HG02610 (cell line): Measurements from ENCODE around the gene CCDC15.

ENCODE experiments used
- ATAC-seq: cut with Tn5 transposase; IDR thresholded peaks from one replicate; pipeline ENCODE4 v1.9.1; 2021; ENCODE audit warnings: mild to moderate bottlenecking, moderate library complexity; ENCODE audit not compliant: unreplicated experiment

The CCDC15 gene

GRCh38 chr11:124953753-124954589 lies at the start of gene CCDC15:
Gene CCDC15, plus strand, starts transcription at chr11:124954202. Its CDS starts 531 bp downstream, at chr11:124954733.
- ATAC-seq = peak; percentile 99

- no peak for ATAC-seq
Observed at GRCh38 chr11:124915541-124916369, 38.2 kb upstream of the CCDC15 start.

GRCh38 chr11:124916370-124916710 lies 37.7 kb upstream of the CCDC15 start:
- ATAC-seq = no peak

GRCh38 chr11:124917115-124917637 lies 36.8 kb upstream of the CCDC15 start:
- ATAC-seq = no peak

- no peak for ATAC-seq
Observed at GRCh38 chr11:124918950-124919349, 35.1 kb upstream of the CCDC15 start, which contains the start of gene HEPN1. Gene HEPN1, plus strand, starts transcription at chr11:124919250.

GRCh38 chr11:124919898-124920297 lies 34.1 kb upstream of the CCDC15 start:
- no peak for ATAC-seq

- ATAC-seq = no peak
Observed at GRCh38 chr11:124920356-124920755, 33.6 kb upstream of the CCDC15 start.

GRCh38 chr11:124920870-124921609 lies 33.0 kb upstream of the CCDC15 start:
- no peak for ATAC-seq

GRCh38 chr11:124922831-124923230 lies 31.2 kb upstream of the CCDC15 start:
- ATAC-seq = no peak

- no peak for ATAC-seq
Observed at GRCh38 chr11:124923296-124923695, 30.7 kb upstream of the CCDC15 start.

GRCh38 chr11:124928942-124929665 lies 24.9 kb upstream of the CCDC15 start:
- no peak for ATAC-seq

GRCh38 chr11:124930799-124931198 lies 23.2 kb upstream of the CCDC15 start:
- ATAC-seq = no peak

GRCh38 chr11:124934862-124935547 lies 19.0 kb upstream of the CCDC15 start:
- no peak for ATAC-seq

GRCh38 chr11:124935548-124936514 lies 18.2 kb upstream of the CCDC15 start, which contains the start of gene HEPACAM:
Gene HEPACAM, minus strand, starts transcription at chr11:124936047. Its CDS starts 41 bp downstream, at chr11:124936006.
- ATAC-seq = no peak

GRCh38 chr11:124937336-124937935 lies 16.6 kb upstream of the CCDC15 start:
- ATAC-seq = no peak

GRCh38 chr11:124938206-124938765 lies 15.7 kb upstream of the CCDC15 start:
- ATAC-seq = no peak

GRCh38 chr11:124938970-124939369 lies 15.0 kb upstream of the CCDC15 start:
- ATAC-seq = no peak

- no peak for ATAC-seq
Observed at GRCh38 chr11:124941703-124942102, 12.3 kb upstream of the CCDC15 start.
